IPS-20b (cell line): Measurements from ENCODE around the gene CWC22.
A peak's percentile ranks its signal among the peaks of the same experiment; 100 is the strongest.
"Not testable (repeated sequence)": the region's sequence is repeated elsewhere in the genome, so short reads cannot be mapped to it uniquely, and the experiment has no call there.

Experiments
- H3K27ac ChIP-seq: one replicate; pipeline ENCODE4 v1.5.1; 2013; ENCODE audit warnings: low read length
- H3K27me3 ChIP-seq: 2 replicates; pipeline ENCODE4 v1.6.1; 2013; ENCODE audit warnings: mild to moderate bottlenecking, low read length, inconsistent platforms; ENCODE audit not compliant: insufficient read depth
- H3K36me3 ChIP-seq: 2 replicates; pipeline ENCODE4 v1.6.1; 2013; ENCODE audit warnings: low read depth, mild to moderate bottlenecking, inconsistent platforms, low read length, moderate library complexity; ENCODE audit not compliant: insufficient read depth
- H3K4me1 ChIP-seq: 2 replicates; pipeline ENCODE4 v1.6.1; 2013; ENCODE audit warnings: mild to moderate bottlenecking, control low read depth, inconsistent platforms, low read length, moderate library complexity; ENCODE audit not compliant: insufficient read depth
- H3K4me3 ChIP-seq: 2 replicates; pipeline ENCODE4 v1.5.1; 2013; ENCODE audit warnings: mild to moderate bottlenecking, low read length, inconsistent platforms
- H3K9ac ChIP-seq: 2 replicates; pipeline ENCODE4 v1.6.1; 2013; ENCODE audit warnings: low read depth, mild to moderate bottlenecking, inconsistent platforms, low read length, moderate library complexity
- H3K9me3 ChIP-seq: 2 replicates; pipeline ENCODE4 v1.6.1; 2013; ENCODE audit warnings: mild to moderate bottlenecking, low read depth, low read length, inconsistent platforms; ENCODE audit not compliant: insufficient read depth

CWC22 gene

DNA sequence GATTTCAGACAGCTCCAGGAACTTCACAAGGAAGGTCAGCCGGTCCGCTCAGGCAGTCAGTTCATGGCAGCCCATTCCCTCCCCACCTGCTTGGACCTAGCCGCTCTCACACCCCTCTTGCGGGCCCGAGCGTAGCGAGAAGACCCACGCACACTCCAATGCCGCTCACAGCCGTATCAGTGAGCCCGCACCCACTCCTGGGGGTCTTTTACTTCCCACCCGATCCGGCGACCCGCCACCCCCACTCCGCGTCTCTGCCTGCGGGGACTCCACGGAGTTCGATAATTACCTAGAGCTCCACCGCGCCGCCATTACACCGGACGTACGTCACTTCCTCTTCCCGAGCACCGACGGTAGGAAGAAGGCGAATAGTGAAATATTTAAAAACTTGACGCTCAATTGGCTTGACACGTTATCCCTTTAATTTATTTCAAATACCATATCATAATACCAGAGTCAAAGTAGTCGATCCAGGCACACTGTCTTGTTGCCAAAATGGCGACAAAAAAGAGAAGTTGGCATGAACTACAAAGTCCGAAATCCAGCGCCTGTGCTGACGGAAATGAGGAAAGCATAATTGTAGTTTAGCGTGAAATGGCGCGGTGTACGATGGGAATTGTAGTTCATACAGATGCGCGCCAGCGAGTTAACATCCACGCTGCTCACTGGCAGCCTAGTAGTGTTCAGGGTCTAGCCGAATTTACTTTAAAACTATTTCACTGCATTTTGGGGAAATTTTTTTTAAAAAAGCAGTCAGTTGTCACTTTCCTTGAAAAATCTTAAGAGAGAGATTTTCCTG lies at the start of gene CWC22:
Gene CWC22 (minus strand): TSS at position 517 of the 799 bp plus-strand sequence. CDS start 13,956 bp downstream, outside the sequence.
- peak within 1 kb of the TSS; percentile 93 for H3K9ac ChIP-seq
- peak within 1 kb of the TSS; percentile 81 for H3K27ac ChIP-seq
- no peaks in the 10 kb centered on the region; the same call in 1 of the 2 replicates for H3K36me3 ChIP-seq
- H3K4me3 ChIP-seq: peak within 1 kb of the TSS; percentile 81
- no peaks in the 10 kb centered on the region for H3K9me3 ChIP-seq
- peaks cover 10% of the 10 kb centered on the region for H3K4me1 ChIP-seq
- H3K27me3 ChIP-seq: no peaks in the 10 kb centered on the region

DNA sequence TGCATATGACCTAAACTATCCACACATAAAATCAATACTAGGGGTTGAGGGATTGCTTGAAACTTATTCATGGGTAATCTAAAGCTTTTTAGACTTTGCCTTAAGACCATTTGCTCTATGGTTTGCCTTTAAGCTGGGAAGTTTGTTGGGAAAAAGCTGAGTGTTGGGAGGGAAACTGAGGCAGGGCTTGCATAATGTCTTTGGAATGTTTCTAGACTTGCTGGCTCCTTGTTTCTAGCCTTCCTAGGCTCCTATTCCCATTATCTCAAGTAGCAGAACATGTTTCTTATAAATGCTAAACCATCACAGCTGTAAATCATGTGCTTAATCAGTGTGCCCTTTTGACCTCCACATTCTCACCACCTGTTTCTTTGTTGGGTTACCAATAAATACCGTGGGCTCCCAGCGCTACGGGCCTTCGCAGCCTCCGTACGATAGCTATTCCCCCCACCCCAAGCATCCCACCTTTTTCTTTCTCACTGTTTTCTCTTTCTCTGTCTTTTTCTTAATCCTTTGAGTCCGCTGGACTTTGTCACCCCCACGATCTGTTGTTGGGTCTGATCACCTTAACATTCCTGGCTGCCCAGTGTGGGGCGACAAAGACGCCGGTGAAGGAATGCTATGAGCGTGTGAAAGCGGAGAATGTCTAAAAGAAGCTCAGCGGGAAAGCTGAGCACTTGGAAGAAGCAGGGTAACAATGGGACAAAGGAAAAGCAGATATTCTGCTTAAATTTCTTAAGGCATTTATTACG lies 49.4 kb upstream of the CWC22 start:
- H3K9me3 ChIP-seq: no peaks in the 10 kb centered on the region
- H3K9ac ChIP-seq: peak overlapping the region; percentile 77; the same call in 1 of the 2 replicates
- peaks cover 29% of the 10 kb centered on the region; the same call in 1 of the 2 replicates for H3K4me1 ChIP-seq
- no peaks in the 10 kb centered on the region for H3K27me3 ChIP-seq
- no peaks in the 10 kb centered on the region for H3K36me3 ChIP-seq
- peak overlapping the region; percentile 18 for H3K27ac ChIP-seq
- peak overlapping the region; percentile 47; the same call in 1 of the 2 replicates for H3K4me3 ChIP-seq

DNA sequence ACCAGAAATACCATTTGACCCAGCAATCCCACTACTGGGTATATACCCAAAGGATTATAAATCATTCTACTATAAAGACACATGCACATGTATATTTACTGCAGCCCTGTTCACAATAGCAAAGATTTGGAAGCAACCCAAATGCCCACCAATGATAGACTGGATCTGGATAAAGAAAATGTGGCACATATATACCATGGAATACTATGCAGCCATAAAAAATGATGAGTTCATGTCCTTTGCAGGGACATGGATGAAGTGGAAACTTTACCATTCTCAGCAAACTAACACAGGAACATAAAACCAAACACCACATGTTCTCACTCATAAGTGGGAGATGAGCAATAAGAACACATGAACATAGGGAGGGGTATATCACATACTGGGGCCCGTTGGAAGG lies 47.5 kb upstream of the CWC22 start:
- H3K4me3 ChIP-seq: not testable (repeated sequence)

DNA sequence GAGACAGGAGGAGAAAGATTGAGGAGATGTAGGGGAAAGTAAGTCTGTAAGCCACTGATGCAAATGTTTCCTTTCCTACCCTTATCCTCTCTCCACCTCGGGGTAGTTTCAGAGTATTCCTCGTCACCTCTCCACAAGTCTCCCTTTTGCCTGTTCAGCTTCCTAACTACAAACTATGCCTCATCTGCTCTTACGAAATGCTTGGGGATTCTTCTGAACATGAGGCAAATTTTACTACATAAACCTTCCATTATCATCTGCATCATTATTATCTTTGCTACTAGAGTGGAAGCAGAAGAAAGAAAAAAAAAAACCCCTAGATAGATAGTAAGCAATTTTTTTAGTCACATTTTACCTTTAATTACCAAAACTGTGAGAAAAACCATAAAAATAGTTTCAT lies 43.1 kb upstream of the CWC22 start:
- Histone ChIP-seq H3K36me3 (no peaks in the 10 kb centered on the region), H3K4me3 (no peak overlapping the region), H3K4me1 (no peaks in the 10 kb centered on the region), H3K9ac (no peak overlapping the region), H3K27me3 (no peaks in the 10 kb centered on the region), H3K27ac (no peak overlapping the region), H3K9me3 (no peaks in the 10 kb centered on the region)

More for the DNA sequence above, 47.5 kb upstream of the CWC22 start:
- H3K4me1 ChIP-seq: peaks cover 27% of the 10 kb centered on the region; the same call in 1 of the 2 replicates
- H3K27ac ChIP-seq, H3K36me3 ChIP-seq, H3K27me3 ChIP-seq, H3K9me3 ChIP-seq, H3K9ac ChIP-seq: not testable (repeated sequence)

DNA sequence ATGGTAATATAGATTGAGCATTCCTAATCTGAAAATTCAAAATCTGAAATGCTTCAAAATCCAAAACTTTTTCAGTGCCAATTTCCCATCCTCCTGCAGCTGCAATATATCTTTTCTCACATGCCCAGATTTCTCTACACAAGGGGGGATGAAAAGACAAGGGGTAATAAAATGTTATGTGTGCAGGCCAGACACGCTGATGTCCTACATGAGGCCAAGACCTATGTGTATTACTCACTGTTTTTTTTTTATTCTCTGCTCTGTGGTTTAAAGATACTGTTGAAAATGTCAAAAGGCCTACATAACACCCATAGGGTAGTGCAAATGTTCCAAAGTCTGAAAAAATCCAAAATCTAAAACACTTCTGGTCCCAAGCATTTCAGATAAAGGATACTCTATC lies 41.2 kb upstream of the CWC22 start:
- Histone ChIP-seq H3K9me3 (no peaks in the 10 kb centered on the region), H3K4me3 (no peak overlapping the region), H3K27ac (no peak overlapping the region), H3K4me1 (no peaks in the 10 kb centered on the region), H3K36me3 (no peaks in the 10 kb centered on the region), H3K27me3 (no peaks in the 10 kb centered on the region), H3K9ac (no peak overlapping the region)

DNA sequence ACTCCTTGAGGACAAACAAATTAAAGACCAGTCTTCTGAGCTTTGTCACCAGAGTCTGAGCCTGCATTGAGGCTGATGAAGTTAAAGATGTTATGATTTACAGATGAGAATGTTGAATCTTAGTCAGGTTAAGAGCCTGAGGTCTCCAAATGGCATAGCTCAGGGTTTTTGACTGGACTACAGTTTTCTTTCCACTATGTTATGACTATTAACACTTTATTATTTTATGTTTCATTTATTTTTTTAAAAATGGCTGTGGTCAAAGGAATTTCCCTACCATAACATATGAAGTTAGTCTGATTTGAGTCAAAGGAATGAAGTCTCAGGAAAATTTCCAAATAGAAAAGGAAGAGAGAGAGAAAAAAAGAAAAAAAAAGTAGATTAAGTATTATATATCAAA lies 39.7 kb upstream of the CWC22 start:
- H3K9ac ChIP-seq: no peak overlapping the region
- no peak overlapping the region for H3K4me3 ChIP-seq
- H3K4me1 ChIP-seq: no peaks in the 10 kb centered on the region
- no peak overlapping the region for H3K27ac ChIP-seq
- H3K36me3 ChIP-seq: no peaks in the 10 kb centered on the region
- H3K27me3 ChIP-seq: no peaks in the 10 kb centered on the region
- no peaks in the 10 kb centered on the region for H3K9me3 ChIP-seq

DNA sequence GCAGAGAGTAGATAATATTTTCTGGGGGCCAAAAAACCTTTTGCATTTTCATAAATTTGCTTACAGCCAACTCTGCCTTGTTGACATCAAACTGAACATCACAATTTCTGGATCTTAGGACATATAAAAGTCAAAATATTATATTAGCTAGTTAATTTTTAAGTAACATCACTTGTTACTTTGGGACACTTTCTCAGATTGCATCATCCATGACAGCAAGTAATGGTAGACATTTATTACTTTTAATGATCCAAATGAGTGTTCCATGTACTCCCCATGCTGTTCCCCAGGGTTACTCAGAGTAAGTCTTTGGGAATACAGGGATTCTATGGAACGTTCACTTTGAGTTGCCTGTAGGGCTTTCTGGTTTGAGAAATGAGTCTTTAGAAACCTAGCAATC lies 39.1 kb upstream of the CWC22 start:
- Histone ChIP-seq H3K9me3 (no peaks in the 10 kb centered on the region), H3K36me3 (no peaks in the 10 kb centered on the region), H3K27me3 (no peaks in the 10 kb centered on the region), H3K9ac (no peak overlapping the region), H3K27ac (no peak overlapping the region), H3K4me3 (no peak overlapping the region), H3K4me1 (no peaks in the 10 kb centered on the region)

DNA sequence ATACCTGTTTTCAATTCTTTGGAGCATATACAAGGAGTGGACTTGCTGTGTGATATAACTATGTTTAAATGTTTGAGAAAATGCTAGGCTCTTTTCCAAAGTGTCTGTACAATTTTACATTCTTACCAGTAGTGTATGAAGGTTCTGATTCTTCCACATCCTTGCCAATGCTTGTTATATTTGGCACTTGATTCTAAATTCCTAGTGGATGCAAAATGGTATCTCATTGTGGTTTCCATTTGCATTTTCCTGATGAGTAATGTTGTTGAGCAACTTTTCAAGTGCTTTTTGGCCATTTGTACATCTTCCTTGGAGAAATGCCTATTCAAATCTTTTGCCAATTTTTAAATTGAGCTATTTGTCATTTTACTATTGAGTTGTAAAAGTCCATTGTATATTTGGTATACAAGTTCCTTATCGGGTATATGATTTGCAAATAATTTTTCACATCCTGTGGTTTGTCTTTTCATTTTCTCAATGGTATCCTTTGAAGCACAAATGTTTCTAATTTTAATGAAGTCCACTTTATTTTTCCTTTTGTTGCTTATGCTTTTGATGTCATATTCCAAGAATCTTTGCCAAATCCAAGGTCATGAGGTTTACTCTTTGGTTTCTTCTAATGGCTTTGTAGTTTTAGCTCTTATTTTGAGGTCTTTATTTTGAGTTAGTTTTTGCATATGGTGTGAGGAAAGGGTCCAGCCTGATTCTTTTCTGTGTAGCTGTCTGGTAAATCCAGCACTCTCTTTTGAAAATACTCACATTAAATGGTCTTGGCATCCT lies 33.2 kb upstream of the CWC22 start:
- no peaks in the 10 kb centered on the region for H3K27me3 ChIP-seq
- H3K36me3 ChIP-seq: no peaks in the 10 kb centered on the region
- no peaks in the 10 kb centered on the region for H3K9me3 ChIP-seq
- no peak overlapping the region for H3K4me3 ChIP-seq
- H3K27ac ChIP-seq: no peak overlapping the region
- no peak overlapping the region for H3K9ac ChIP-seq
- no peaks in the 10 kb centered on the region for H3K4me1 ChIP-seq

DNA sequence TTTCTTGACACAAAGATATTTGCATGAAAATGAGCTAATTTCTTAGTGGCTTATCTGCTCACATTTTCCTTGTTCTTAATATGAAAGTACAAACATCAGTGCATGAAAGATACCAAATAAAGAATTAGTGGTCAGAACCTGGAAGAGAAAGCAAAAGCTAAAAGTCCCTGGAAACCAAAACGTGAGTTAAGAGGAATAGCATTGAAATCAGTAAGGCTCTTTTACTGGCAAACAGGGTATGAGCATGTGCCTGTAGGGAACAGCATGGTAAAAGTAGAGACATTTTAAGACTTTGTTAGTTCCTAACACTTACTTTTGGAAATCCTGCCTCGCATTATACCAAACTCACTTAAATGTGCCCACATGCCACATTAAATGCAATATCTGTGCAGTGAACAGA lies 31.9 kb upstream of the CWC22 start:
- Histone ChIP-seq H3K27me3 (no peaks in the 10 kb centered on the region), H3K4me1 (peaks cover 8% of the 10 kb centered on the region; the same call in 1 of the 2 replicates), H3K27ac (no peak overlapping the region), H3K36me3 (no peaks in the 10 kb centered on the region), H3K4me3 (no peak overlapping the region), H3K9me3 (no peaks in the 10 kb centered on the region), H3K9ac (no peak overlapping the region)

DNA sequence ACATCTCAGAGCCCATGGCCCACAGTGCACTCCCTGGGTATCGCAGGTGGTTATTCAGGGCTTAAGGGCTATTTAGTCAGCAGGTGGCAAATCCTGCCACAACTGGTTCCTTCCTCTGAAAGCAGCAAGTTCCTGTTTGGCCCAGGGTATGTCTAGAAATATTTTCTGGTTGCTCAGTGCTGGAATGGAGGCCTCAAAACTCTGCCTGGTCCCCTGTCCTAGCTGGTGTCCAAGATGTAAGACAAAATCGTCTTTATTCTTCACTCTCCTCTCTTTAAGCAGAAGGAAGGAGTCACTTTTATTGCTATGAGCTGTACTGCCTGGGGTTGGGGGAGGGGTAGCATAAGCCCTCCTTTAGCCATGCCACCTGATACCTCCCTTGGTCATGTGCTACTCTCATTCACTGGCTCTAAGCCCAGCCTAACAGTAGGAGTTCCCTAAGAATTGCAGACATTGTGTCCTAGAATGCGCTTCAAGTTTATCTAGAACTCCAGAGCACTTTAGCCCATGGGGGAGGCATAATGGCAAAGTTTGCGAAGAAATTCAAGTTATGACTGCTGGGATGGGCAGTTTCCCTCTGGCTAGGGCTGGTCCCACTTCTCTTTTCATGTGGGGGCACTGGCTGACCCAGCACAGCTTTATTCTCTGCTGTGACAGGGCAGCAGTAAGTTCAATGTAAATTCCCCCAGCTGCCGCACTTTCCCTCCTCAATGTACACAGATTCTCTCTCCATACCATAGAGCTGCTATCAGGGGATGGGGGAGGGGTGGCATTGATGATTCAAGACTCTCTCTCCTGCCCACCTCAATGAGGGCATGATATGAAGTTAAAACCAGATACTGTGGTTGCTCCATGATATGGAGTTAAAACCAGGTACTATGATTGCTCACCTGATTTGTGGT lies 27.1 kb upstream of the CWC22 start:
- H3K4me3 ChIP-seq: no peak overlapping the region
- no peaks in the 10 kb centered on the region for H3K27me3 ChIP-seq
- no peaks in the 10 kb centered on the region for H3K36me3 ChIP-seq
- peaks cover 11% of the 10 kb centered on the region; the same call in 1 of the 2 replicates for H3K4me1 ChIP-seq
- no peak overlapping the region for H3K27ac ChIP-seq
- no peak overlapping the region for H3K9ac ChIP-seq
- H3K9me3 ChIP-seq: 0 out of 2 replicates have a peak, but pooled peaks cover 4% of the 10 kb centered on the region
